ENCODE measurements around the gene MAFG.

Gene MAFG

GRCh38 chr17:81908793-81909192, 18.7 kb downstream of the MAFG start:
- DNase-seq, result no peak

DNA sequence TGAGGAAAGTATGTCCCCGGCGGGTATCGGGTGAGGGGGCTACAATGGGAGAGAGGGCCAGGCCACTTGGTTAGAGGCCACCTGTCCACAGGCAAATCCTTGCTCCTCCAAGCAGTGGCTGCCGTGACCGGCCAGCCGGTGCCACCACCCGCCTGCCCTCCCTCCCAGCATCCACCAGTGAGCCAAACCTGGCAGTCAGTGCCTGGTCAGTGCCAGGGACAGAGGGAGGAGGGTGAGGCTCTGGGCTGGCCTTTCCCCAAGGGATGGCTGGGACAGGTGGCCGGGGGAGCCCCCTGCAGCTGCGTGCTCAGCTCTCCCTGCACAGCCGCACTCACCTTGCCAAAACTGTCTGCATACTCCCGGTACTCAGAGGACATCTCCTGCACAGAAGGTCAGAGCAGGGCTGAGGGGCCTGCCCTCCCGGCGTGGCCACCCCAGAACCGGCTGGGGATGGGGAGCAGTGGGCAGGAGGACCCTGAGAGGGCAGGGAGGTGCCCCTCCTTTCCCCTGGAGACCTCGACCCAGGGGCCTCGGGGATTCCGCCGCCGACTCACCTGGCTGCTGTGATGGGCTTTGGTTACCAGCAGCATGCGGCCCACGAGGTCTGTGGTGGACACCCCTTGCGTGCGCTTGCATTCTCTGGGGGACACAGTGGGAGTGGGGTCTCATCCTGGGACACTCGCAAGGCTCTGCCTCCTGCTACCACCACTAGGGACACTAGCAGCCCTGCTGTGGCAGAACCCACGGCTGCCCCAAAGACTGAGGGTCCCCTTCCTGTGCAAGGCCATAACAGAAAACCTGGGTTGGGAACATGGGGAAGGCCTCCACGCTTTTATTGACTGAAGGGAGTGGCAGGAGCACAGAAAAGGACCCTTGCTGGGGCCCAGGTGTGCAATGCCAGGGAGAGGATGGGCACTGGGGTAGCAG, 20.1 kb downstream of the MAFG start:
- no peak for DNase-seq

DNA sequence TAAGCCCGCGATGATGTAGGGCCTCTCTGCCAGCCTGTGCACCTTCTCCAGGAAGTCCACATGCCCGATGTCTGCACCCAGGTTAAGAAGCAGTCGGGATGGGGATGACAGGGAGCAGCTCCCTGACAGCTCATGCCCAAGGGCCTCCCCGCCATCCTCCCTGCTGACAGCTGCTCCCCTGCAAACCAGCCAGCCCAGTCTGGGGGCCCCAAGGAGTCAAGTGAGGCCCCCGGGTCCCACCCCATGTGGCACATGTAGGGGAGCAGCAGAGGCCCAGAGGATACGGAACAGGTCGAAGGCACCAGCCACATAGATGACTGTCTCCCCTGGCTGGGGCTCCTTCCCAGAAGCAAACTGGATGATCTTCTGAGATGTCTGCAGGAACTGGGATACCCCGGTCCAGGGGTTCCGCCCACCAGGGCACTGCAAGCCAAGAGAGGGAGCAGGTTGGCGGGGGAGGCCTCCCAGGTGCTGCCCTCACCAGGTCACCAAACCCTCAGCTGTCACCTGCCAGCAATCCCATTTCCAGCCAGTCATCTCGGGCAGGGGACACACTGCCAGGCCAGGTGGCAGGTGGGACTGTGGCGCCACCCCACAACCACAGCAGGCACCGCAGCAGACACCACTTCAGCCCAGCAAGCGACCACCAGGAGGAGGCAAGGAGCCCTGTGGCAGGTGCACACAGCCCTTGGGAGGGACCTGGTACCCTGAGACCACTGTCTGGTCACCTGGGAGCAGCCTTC, 20.9 kb downstream of the MAFG start:
- DNase-seq, result no peak

DNA sequence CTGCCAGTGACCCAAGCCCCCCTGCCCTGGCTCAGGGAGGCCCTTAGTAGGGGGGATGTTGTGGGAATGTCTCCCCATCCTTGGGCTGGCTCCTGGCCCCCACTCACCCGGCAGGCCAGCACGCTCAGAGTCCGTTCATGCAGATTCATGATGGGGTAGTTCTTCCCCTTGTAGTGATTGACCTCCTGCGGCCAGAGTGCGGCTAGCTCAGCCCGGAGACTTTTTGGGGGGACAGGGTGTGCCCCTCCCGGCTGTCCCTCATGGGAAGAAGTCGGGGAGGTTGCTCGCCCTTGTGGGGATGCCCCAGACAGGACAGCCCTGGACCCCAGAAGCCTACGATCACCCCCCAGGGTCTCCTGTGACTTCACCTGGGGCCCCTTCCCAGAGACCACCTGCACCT, 21.5 kb downstream of the MAFG start:
- no peak for DNase-seq

- no peak for DNase-seq
These were observed 22.1 kb downstream of the MAFG start for GRCh38 chr17:81905424-81905875.

GRCh38 chr17:81904600-81905423, 22.7 kb downstream of the MAFG start:
- no peak for DNase-seq

GRCh38 chr17:81903896-81904599, 23.5 kb downstream of the MAFG start:
- no peak for DNase-seq

- no peak for DNase-seq
These were observed 24.1 kb downstream of the MAFG start for GRCh38 chr17:81903415-81903831.

DNA sequence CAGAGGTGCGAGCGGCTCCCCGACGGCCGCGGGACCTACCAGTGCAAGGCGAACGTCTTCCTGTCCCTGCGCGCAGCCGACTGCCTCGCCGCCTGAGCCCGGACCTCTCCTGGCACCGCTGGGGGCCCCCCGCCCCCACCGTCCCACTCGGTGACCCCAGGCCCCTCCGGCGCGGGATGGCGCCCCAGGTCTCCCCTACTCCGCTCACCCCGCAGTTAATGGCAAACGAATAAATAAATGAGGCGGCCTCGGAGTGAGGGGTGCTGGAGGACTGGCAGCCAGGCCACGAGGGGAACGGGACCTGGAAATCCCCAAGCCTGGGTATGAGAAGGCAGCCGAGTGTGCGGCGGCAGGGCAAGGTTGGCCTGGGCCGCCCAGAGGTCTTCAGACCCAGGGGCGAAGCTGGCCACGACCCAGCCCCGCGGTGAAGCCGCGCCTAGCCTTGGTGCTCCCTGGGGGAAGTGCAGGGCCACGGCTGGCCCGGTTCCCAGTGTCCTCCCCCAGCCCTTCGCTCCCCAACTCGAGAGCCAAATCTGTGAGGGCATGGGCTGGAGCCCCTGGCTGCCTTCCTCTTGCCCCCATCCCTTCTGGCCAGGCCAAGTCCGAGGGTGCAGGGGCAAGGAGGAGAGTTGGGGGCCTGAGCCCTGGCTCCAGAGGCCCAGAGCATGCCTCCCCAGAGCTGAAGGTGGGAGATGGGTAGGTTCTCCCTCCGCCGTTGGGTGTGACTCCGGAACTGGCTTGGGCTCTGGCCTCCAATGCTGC, 24.7 kb downstream of the MAFG start:
- no peak for DNase-seq

- peak in 1 of 2 experiments; percentile 63 for DNase-seq
These were observed 25.4 kb downstream of the MAFG start, which contains the start of gene NPB for GRCh38 chr17:81902023-81902652. NPB (plus strand) TSS chr17:81902238; CDS start chr17:81902278, 40 bp downstream.

GRCh38 chr17:81901167-81902022, 26.1 kb downstream of the MAFG start:
- DNase-seq, result no peak

DNA sequence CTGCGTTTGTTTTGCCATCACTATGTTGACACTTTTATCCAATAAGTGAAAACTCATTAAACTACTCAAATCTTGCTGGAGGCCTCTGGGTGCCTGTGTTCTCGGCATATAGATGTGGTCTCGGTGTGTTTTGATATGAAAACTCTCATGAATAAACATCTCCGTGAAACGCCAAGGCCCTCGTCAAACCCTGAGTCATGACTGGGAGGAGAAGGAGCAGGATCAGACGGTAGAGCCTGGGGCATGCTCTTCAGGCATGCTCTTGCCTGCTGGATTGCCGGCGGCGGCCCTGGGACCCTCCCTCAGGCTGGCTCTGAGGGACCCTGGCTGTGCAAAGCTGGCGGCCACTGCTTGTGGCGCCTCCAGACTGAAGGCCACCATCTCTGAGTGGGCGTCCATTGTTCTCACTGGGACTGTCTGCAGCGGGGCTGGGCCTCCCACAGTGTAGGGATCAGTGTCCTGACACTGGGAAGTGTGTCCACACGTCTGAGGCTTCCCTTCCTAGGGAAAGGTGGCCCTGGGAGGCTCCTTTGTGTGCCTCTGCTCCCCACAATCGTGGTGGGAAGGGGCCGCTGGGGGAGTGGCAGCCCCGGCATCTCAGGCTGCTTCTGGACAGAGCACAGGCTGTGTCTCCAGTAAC, 27.2 kb downstream of the MAFG start:
- DNase-seq, result no peak

GRCh38 chr17:81899514-81900166, 27.9 kb downstream of the MAFG start:
- no peak for DNase-seq

DNA sequence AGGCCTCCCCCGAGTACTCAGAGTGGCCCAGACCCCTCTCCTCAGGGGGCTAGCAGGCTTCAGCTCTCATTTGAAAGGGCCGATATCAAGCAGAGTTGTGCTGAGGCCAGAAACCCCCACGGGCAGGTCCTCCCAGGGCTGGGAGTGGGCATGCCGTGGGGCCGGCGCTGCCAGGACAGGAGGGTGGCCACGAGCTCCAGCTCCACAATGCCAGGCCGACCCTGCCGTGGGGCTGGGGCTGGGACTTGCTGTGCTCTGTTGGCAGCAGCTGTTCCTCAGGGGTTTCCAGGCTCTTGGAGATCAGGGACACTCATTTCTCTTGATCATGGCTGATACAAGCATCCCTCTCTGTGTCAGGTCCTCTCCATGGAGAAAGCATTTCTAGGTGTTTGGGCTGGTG, 28.6 kb downstream of the MAFG start:
- DNase-seq, result no peak

GRCh38 chr17:81898029-81898866, 29.3 kb downstream of the MAFG start:
- no peak for DNase-seq

- no peak for DNase-seq
These were observed 32.1 kb downstream of the MAFG start for GRCh38 chr17:81895400-81895799.

DNA sequence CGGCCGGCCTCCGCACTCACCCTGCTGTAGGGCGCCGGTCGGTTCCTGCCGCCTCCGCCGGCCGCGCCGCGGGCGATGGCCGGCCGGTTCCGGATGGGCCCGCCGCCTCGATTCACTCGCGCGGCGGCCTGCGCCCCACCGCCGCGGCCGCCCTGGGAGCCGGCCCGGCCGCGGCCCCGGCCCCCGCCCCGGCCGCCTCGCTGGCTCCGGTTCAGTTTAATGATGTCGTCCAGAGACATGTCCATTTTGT, 36.3 kb downstream of the MAFG start:
- no peak for DNase-seq

Measured in NCI-H526 (cell line).